GM12875 (cell line): ENCODE data around the gene MSI2.

Experiments
- H3K4me3 ChIP-seq: one replicate; pipeline ENCODE4 v1.5.1; 2011; ENCODE audit warnings: low read depth, low read length, control low read depth
- TF ChIP-seq, protein P1 (sequence below): IDR thresholded peaks from 2 replicates; pipeline ENCODE4 v1.5.1; 2011; ENCODE audit warnings: low read depth, mild to moderate bottlenecking, control low read depth, inconsistent platforms, low read length, moderate library complexity, borderline replicate concordance; ENCODE audit not compliant: insufficient read depth

MSI2 gene

DNA sequence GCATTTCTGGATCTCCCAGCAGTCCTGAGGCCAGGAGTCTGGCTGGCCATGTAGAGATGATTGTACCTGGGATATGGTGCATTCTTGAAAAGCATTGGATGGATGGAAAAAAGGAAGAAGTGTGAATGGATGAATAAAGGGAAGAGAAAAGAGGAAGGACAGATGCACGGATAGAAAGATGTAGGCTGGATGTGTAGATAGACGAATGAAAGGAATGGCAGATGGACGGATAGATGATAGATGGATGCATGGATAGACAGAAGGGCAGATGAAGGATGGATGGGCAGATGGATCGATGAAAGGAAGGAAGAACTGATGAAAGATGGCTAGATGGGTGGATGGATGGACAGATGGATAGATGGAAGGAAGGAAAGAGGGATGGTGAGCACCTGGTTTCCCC is 210.9 kb downstream of the MSI2 start:
- H3K4me3 ChIP-seq, result no peak overlapping the region
- TF ChIP-seq, protein P1, sequence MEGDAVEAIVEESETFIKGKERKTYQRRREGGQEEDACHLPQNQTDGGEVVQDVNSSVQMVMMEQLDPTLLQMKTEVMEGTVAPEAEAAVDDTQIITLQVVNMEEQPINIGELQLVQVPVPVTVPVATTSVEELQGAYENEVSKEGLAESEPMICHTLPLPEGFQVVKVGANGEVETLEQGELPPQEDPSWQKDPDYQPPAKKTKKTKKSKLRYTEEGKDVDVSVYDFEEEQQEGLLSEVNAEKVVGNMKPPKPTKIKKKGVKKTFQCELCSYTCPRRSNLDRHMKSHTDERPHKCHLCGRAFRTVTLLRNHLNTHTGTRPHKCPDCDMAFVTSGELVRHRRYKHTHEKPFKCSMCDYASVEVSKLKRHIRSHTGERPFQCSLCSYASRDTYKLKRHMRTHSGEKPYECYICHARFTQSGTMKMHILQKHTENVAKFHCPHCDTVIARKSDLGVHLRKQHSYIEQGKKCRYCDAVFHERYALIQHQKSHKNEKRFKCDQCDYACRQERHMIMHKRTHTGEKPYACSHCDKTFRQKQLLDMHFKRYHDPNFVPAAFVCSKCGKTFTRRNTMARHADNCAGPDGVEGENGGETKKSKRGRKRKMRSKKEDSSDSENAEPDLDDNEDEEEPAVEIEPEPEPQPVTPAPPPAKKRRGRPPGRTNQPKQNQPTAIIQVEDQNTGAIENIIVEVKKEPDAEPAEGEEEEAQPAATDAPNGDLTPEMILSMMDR, result no peak

DNA sequence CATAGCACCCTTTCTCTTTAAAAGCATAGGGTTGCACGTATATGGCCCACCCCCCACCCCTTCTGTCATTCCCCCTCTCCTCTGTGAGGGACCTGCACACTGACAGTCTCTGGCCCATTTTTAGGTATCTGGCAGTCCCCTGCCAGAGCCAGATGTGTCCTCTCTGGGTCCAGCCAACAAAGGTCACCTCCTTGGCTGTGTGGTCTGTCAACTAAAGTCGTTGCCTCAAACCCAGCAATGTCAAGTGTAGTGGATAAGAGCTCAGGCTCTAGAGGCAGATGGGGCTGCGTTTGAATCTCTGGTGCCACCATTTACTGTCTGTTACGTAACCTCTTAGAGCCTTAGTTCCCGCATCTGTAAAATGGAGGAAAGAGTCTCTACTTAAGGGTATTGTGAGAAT is 211.5 kb downstream of the MSI2 start:
- no peak overlapping the region for H3K4me3 ChIP-seq
- TF ChIP-seq, protein P1, result no peak

DNA sequence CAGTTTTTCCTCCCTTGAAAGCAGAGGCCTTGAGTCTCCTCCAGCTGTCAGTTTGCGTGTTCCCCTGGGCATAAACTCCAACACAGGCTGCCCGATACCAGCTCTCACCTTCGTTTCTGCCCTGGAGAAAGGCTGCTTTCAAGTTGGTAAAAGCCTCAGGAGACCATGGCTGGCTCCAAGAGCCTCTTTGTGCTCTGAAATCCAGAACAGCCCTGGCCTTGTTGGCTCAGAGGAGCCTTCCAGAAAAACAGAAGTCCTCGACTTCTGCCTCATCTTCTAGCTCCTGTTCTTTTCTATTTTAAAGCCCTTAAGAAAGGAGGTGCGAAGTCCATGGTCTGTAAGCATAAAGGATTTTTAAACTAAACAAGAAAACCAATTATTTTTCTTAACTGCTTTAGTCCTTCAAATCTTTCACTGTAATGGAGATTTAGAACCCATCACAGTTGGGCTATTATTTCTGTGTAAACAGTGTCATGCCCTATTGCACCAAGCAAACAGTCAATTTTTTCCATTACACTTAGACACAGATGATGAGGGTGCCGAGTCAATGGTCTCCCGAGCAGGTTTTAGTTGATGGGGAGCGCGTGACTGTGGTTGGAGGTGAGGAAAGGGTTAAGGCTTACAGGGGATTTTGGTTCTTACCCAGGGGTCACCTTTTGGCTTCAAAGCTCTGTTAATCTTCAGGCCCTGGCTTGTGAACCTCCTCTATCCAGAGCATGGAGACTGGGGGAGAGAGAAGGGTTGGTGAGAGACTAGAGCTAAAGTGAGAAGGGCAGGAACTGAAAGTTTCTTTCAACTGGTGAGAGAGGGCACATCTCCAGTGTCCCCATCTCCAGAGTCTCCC is 212.8 kb downstream of the MSI2 start:
- no peak overlapping the region for H3K4me3 ChIP-seq
- TF ChIP-seq, protein P1, result no peak

DNA sequence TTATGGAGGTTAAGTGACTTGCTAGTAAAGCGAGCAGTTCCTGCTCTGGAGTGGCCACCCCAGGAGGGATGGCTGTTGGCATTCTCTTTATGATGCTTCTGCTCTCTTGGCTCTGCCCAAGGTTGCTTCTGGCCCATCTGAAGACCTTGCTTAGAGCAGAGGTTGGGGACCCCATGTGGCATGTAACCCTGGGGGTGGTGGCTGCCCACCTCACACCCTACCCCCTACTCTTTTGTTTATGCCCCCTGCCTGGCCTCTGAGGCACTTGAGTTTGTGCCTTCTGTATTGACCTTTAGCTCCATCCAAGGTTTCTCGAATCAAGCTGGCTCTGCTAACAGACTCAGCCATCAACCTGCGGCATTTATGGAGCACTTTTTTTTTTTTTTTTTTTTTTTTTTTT is 214.6 kb downstream of the MSI2 start:
- TF ChIP-seq, protein P1, result no peak
- no peak overlapping the region for H3K4me3 ChIP-seq

DNA sequence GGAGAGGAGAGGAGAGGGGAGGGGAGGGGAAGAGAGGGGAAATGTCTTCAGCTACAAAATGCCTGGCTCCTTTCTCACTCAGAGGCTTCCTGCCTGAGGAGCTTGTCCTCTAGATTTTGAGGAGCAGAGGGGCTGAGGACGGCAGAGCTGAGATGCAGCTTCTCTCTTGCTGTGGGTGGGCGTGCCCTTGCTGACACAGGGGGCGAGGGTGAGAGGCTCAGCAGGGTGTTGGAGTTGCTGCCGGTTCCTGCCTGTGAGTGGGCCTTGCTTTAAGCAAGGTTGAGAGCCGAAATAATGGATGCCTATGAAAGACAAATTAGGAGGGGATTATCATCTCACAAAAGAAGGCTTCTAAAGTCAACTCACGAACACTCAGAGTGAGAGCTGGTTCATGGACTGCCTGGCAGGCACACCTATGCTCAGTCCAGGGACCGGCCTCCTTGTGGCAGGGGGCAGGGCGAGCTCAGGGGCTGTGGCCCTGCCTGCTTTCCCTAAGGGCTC is 215.6 kb downstream of the MSI2 start:
- no peak overlapping the region for H3K4me3 ChIP-seq
- TF ChIP-seq, protein P1, result no peak

DNA sequence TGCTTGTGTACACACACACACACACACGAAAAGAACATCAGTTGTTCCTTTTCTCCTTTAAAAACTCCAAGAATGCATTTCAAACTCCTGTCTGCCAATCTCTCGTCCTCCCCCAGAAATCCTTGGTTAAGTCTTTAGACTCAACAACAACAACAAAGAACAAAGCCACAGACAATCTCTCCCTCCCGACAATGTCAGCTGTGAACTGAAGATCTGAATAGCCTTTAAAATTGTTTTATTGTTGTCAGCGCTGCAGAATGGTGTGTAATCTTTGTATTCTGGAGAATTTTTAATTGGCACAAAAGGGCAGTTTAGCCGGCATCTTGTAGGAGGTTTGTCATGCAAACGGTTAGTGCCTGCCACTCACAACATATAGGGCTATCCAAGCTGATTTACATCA is 219.5 kb downstream of the MSI2 start:
- TF ChIP-seq, protein P1, result no peak
- H3K4me3 ChIP-seq, result no peak overlapping the region
